ENCODE data around the gene ANKRD12.

The ANKRD12 gene

GRCh38 chr18:9233771-9234440 lies 97.3 kb downstream of the ANKRD12 start:
- H3K27me3 ChIP-seq = no peaks in the 10 kb centered on the region
- no peak overlapping the region for H3K4me3 ChIP-seq
- no peak overlapping the region for H3K27ac ChIP-seq
- peaks cover 33 to 55% (median 49%) of the 10 kb centered on the region in 3 donors for H3K36me3 ChIP-seq
- TF ChIP-seq CTCF (IDR thresholded peaks at IDR 0.05) = no peak
- peaks cover 0 to 18% (median 10%) of the 10 kb centered on the region in 3 donors for H3K9me3 ChIP-seq
- no peak for DNase-seq
- intact Hi-C loops (cut with DNase I; ENCODE audit: low total_unique reads) = no loop called here
- H3K4me1 ChIP-seq = no peaks in the 10 kb centered on the region

- intact Hi-C loops (cut with DNase I; ENCODE audit: low total_unique reads) = no loop called here
- no peak overlapping the region for H3K27ac ChIP-seq
- no peak overlapping the region for H3K4me3 ChIP-seq
- H3K36me3 ChIP-seq = peaks cover 33 to 60% (median 49%) of the 10 kb centered on the region in 3 donors
- H3K27me3 ChIP-seq = no peaks in the 10 kb centered on the region
- H3K9me3 ChIP-seq = peaks cover 0 to 18% (median 10%) of the 10 kb centered on the region in 3 donors
- no peaks in the 10 kb centered on the region for H3K4me1 ChIP-seq
- DNase-seq = no peak
- no peak for TF ChIP-seq CTCF (IDR thresholded peaks at IDR 0.05)
Measured at GRCh38 chr18:9234528-9234927, 97.9 kb downstream of the ANKRD12 start.

- Histone ChIP-seq H3K27ac (no peak overlapping the region), H3K36me3 (peaks cover 30 to 51% (median 44%) of the 10 kb centered on the region in 3 donors), H3K9me3 (peaks cover 0 to 1% (median under 1%) of the 10 kb centered on the region in 3 donors), H3K27me3 (no peaks in the 10 kb centered on the region), H3K4me1 (no peaks in the 10 kb centered on the region), H3K4me3 (no peak overlapping the region)
- intact Hi-C loops (cut with DNase I; ENCODE audit: low total_unique reads) = no loop called here
- DNase-seq = peak in 1 of 2 donors; percentile 23
- no peak for TF ChIP-seq CTCF (IDR thresholded peaks at IDR 0.05)
Measured at GRCh38 chr18:9237981-9238380, 101.4 kb downstream of the ANKRD12 start.

- H3K36me3 ChIP-seq = peaks cover 19 to 46% (median 45%) of the 10 kb centered on the region in 3 donors
- no peaks in the 10 kb centered on the region for H3K9me3 ChIP-seq
- no peak overlapping the region for H3K4me3 ChIP-seq
- H3K4me1 ChIP-seq = no peaks in the 10 kb centered on the region
- no peak overlapping the region for H3K27ac ChIP-seq
- intact Hi-C loops (cut with DNase I; ENCODE audit: low total_unique reads) = no loop called here
- TF ChIP-seq CTCF (IDR thresholded peaks at IDR 0.05) = no peak
- no peaks in the 10 kb centered on the region for H3K27me3 ChIP-seq
- no peak for DNase-seq
Measured at GRCh38 chr18:9239720-9240119, 103.1 kb downstream of the ANKRD12 start.

- Histone ChIP-seq H3K27ac (no peak overlapping the region), H3K27me3 (no peaks in the 10 kb centered on the region), H3K9me3 (no peaks in the 10 kb centered on the region), H3K4me1 (no peaks in the 10 kb centered on the region), H3K4me3 (no peak overlapping the region), H3K36me3 (peaks cover 18 to 44% (median 43%) of the 10 kb centered on the region in 3 donors)
- no peak for DNase-seq
- no peak for TF ChIP-seq CTCF (IDR thresholded peaks at IDR 0.05)
- intact Hi-C loops (cut with DNase I; ENCODE audit: low total_unique reads) = no loop called here
Measured at GRCh38 chr18:9240270-9240669, 103.7 kb downstream of the ANKRD12 start.

Data from tibial artery (tissue), 4 donors.